ENCODE data around the gene TRAPPC12. TPM values are rescaled to one million over a fixed set of nuclear protein-coding genes. Genes with fewer than 3 reads are reported as not detected.

The TRAPPC12 gene
- total RNA-seq, 1 experiment from 2014 or later, result 86.0 TPM

- H4K5ac ChIP-seq (ENCODE audit: insufficient read length, low read depth, low read length), result no peak overlapping the region
- H4K8ac ChIP-seq (replicated peaks; ENCODE audit: insufficient read length, low read depth, low read length), result no peak overlapping the region
- peaks cover 17 to 28% of the 10 kb centered on the region in 2 experiments for H3K4me1 Mint-ChIP-seq
- no peak overlapping the region for H3K9ac ChIP-seq (ENCODE audit: extremely low read depth, insufficient read length, low read length)
- DNase-seq, result no peak
- H2BK120ac ChIP-seq (ENCODE audit: low read depth, low read length, poor library complexity, severe bottlenecking), result no peak overlapping the region
- no peaks in the 10 kb centered on the region for H3K27me3 Mint-ChIP-seq (ENCODE audit: low read depth)
- H4K91ac ChIP-seq (ENCODE audit: insufficient read length, low read depth, low read length), result no peak overlapping the region
- H4K20me1 ChIP-seq (ENCODE audit: control insufficient read depth, insufficient read depth, insufficient read length), result no peaks in the 10 kb centered on the region
- H3K79me2 ChIP-seq (ENCODE audit: insufficient read depth, low read length), result no peaks in the 10 kb centered on the region
- H2BK12ac ChIP-seq (ENCODE audit: insufficient read length, low read depth, low read length), result no peak overlapping the region
- H3K36me3 Mint-ChIP-seq (ENCODE audit: insufficient read depth in 1 of 3, low read depth in 3 of 3), result peaks cover 0 to 14% (median 2%) of the 10 kb centered on the region in 3 experiments; a peak in 3 of 7 replicates
- H3K9me3 Mint-ChIP-seq, result no peaks in the 10 kb centered on the region
- no peak overlapping the region for H3K4me2 ChIP-seq (ENCODE audit: insufficient read depth, insufficient read length, low read length)
- no peak overlapping the region for H3T11ph ChIP-seq (ENCODE audit: low read length)
- H3K27me3 ChIP-seq (ENCODE audit: insufficient read depth, low read length), result no peaks in the 10 kb centered on the region
- TF ChIP-seq, protein P1, sequence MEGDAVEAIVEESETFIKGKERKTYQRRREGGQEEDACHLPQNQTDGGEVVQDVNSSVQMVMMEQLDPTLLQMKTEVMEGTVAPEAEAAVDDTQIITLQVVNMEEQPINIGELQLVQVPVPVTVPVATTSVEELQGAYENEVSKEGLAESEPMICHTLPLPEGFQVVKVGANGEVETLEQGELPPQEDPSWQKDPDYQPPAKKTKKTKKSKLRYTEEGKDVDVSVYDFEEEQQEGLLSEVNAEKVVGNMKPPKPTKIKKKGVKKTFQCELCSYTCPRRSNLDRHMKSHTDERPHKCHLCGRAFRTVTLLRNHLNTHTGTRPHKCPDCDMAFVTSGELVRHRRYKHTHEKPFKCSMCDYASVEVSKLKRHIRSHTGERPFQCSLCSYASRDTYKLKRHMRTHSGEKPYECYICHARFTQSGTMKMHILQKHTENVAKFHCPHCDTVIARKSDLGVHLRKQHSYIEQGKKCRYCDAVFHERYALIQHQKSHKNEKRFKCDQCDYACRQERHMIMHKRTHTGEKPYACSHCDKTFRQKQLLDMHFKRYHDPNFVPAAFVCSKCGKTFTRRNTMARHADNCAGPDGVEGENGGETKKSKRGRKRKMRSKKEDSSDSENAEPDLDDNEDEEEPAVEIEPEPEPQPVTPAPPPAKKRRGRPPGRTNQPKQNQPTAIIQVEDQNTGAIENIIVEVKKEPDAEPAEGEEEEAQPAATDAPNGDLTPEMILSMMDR (conservative IDR thresholded peaks at IDR 0.05), result no peak
- no peak overlapping the region for H3K4ac ChIP-seq (ENCODE audit: low read depth, low read length)
- no peak overlapping the region for H3K56ac ChIP-seq (ENCODE audit: insufficient read length, low read depth, low read length)
- no peak overlapping the region for H2AFZ ChIP-seq (ENCODE audit: low read length)
- no peak overlapping the region for H2AK5ac ChIP-seq (ENCODE audit: insufficient read length, low read length)
- H2BK20ac ChIP-seq (ENCODE audit: low read depth, low read length, poor library complexity, severe bottlenecking), result no peak overlapping the region
- no peaks in the 10 kb centered on the region for H3K23me2 ChIP-seq (ENCODE audit: insufficient read length, low read depth, low read length, poor library complexity, severe bottlenecking)
- H3K27ac Mint-ChIP-seq, result 0 out of 7 replicates have a peak overlapping the region, but pooled peaks of 1 of the 3 experiments have one; percentile 62
- no peak overlapping the region for H2BK5ac ChIP-seq (ENCODE audit: insufficient read length, low read length)
- no peak overlapping the region for H2BK15ac ChIP-seq (ENCODE audit: low read depth, low read length)
- no peak overlapping the region for H3K27ac ChIP-seq (ENCODE audit: insufficient read length, low read depth, low read length)
- no CpG with 5 or more reads among the region's 29 CpGs for WGBS (ENCODE audit: extremely low coverage, insufficient read length, low lambda C conversion rate)
- H3K23ac ChIP-seq (ENCODE audit: insufficient read length, low read depth, low read length), result no peak overlapping the region
- H3K4me1 ChIP-seq (ENCODE audit: insufficient read depth, low read length), result no peaks in the 10 kb centered on the region
- H3K79me1 ChIP-seq (ENCODE audit: insufficient read depth, low read depth, low read length, poor library complexity, severe bottlenecking), result no peaks in the 10 kb centered on the region
- H3K14ac ChIP-seq (ENCODE audit: insufficient read depth, low read length), result no peak overlapping the region
- H3K9me3 ChIP-seq (ENCODE audit: control insufficient read depth, low read depth, low read length), result no peaks in the 10 kb centered on the region
- no peak overlapping the region for H3K4me3 Mint-ChIP-seq
- H3K18ac ChIP-seq (ENCODE audit: insufficient read length, low read depth, low read length), result peak overlapping the region; percentile 11
Observed at GRCh38 chr2:3492951-3493614, 113.6 kb downstream of the TRAPPC12 start.

Measured in H9 (cell line).